HG02571 (cell line): Measurements from ENCODE around the gene CMIP.

Source experiments
- ATAC-seq: cut with Tn5 transposase; IDR thresholded peaks from one replicate; pipeline ENCODE4 v1.9.1; 2021; ENCODE audit warnings: mild to moderate bottlenecking, moderate library complexity; ENCODE audit not compliant: unreplicated experiment

Gene CMIP

GRCh38 chr16:81748476-81749198, 304.0 kb downstream of the CMIP start:
- no peak for ATAC-seq

GRCh38 chr16:81752225-81752875, 307.7 kb downstream of the CMIP start:
- ATAC-seq, result peak; percentile 88

- no peak for ATAC-seq
Measured at GRCh38 chr16:81752876-81753227, 308.2 kb downstream of the CMIP start.

GRCh38 chr16:81754858-81755257, 310.2 kb downstream of the CMIP start:
- no peak for ATAC-seq

- no peak for ATAC-seq
Measured at GRCh38 chr16:81755915-81756614, 311.5 kb downstream of the CMIP start.

GRCh38 chr16:81756615-81757356, 312.2 kb downstream of the CMIP start:
- ATAC-seq, result no peak

- ATAC-seq, result no peak
Measured at GRCh38 chr16:81758376-81758775, 313.8 kb downstream of the CMIP start.
